ENCODE results near the gene NPLOC4. TPM values are rescaled to one million over a fixed set of nuclear protein-coding genes. Genes with fewer than 3 reads are reported as not detected.

NPLOC4 gene
- total and polyA plus RNA-seq, 4 donors = 23.5 to 67.4 (median 50.6) TPM

- H3K9me3 ChIP-seq (ENCODE audit: control insufficient read depth in 4 of 4, low read length in 3 of 4) = no peaks in the 10 kb centered on the region
- WGBS = under 1% methylated on average over 37 of the region's 37 CpGs
- H3K27ac ChIP-seq (ENCODE audit: low read depth in 1 of 2, low read length in 2 of 2) = peak overlapping the region; percentile 41 to 67
- DNase-seq (ENCODE audit: low spot score) = no peak
- H3K27me3 ChIP-seq (ENCODE audit: control insufficient read depth in 4 of 4, insufficient read depth in 4 of 4, low read length in 3 of 4) = no peaks in the 10 kb centered on the region
- TF ChIP-seq FOXA2 (IDR thresholded peaks at IDR 0.05) (no peak), FOXA1 (IDR thresholded peaks at IDR 0.05) (no peak), ATF3 (IDR thresholded peaks at IDR 0.05) (no peak), YY1 (IDR thresholded peaks at IDR 0.05) (no peak), TAF1 (conservative IDR thresholded peaks at IDR 0.05) (no peak), MAX (IDR thresholded peaks at IDR 0.05) (no peak), JUND (IDR thresholded peaks at IDR 0.05) (no peak), RXRA (IDR thresholded peaks at IDR 0.05) (no peak), REST (IDR thresholded peaks at IDR 0.05) (no peak), CTCF (IDR thresholded peaks at IDR 0.05; ENCODE audit: low read depth, low read length, missing input control) (no peak), RAD21 (IDR thresholded peaks at IDR 0.05) (no peak)
- peaks cover 0 to 18% (median 9%) of the 10 kb centered on the region in 4 donors for H3K36me3 ChIP-seq (ENCODE audit: control insufficient read depth in 4 of 4, insufficient read depth in 3 of 4, low read depth in 1 of 4, low read length in 3 of 4)
- H3K4me3 ChIP-seq (ENCODE audit: low read depth in 1 of 3, low read length in 3 of 3) = peak overlapping the region; percentile 70 to 86 (median 71)
- H3K9ac ChIP-seq (ENCODE audit: low read depth in 1 of 2, low read length in 2 of 2) = no peak overlapping the region
- H3K4me1 ChIP-seq (ENCODE audit: control insufficient read depth in 4 of 4, insufficient read depth in 4 of 4, low read length in 3 of 4) = peaks cover 16 to 54% (median 43%) of the 10 kb centered on the region in 4 donors
Observed at GRCh38 chr17:81683208-81683583, 46.3 kb upstream of the NPLOC4 start.

- Histone ChIP-seq H3K27me3 (ENCODE audit: control insufficient read depth in 4 of 4, insufficient read depth in 4 of 4, low read length in 3 of 4) (no peaks in the 10 kb centered on the region), H3K9ac (ENCODE audit: low read depth in 1 of 2, low read length in 2 of 2) (no peak overlapping the region), H3K9me3 (ENCODE audit: control insufficient read depth in 4 of 4, low read length in 3 of 4) (no peaks in the 10 kb centered on the region), H3K36me3 (ENCODE audit: control insufficient read depth in 4 of 4, insufficient read depth in 3 of 4, low read depth in 1 of 4, low read length in 3 of 4) (peaks cover 0 to 13% (median 6%) of the 10 kb centered on the region in 4 donors), H3K27ac (ENCODE audit: low read depth in 1 of 2, low read length in 2 of 2) (peak overlapping the region; percentile 41 to 67), H3K4me1 (ENCODE audit: control insufficient read depth in 4 of 4, insufficient read depth in 4 of 4, low read length in 3 of 4) (peaks cover 16 to 54% (median 43%) of the 10 kb centered on the region in 4 donors), H3K4me3 (ENCODE audit: low read depth in 1 of 3, low read length in 3 of 3) (peak overlapping the region; percentile 70 to 86 (median 71))
- DNase-seq (ENCODE audit: low spot score) = no peak
- TF ChIP-seq TAF1 (conservative IDR thresholded peaks at IDR 0.05) = no peak
- no peak for TF ChIP-seq CTCF (IDR thresholded peaks at IDR 0.05; ENCODE audit: low read depth, low read length, missing input control)
- no peak for TF ChIP-seq SP1 (IDR thresholded peaks at IDR 0.05)
- TF ChIP-seq RXRA (IDR thresholded peaks at IDR 0.05) = no peak
- no peak for TF ChIP-seq HNF4G (IDR thresholded peaks at IDR 0.05)
- no peak for TF ChIP-seq FOXA1 (IDR thresholded peaks at IDR 0.05)
- TF ChIP-seq NR2F2 (IDR thresholded peaks at IDR 0.05) = no peak
- TF ChIP-seq ZBTB33 (IDR thresholded peaks at IDR 0.05) = no peak
- TF ChIP-seq GABPA (IDR thresholded peaks at IDR 0.05 in 1 of 2, conservative IDR thresholded peaks at IDR 0.05 in 1 of 2) = no peak
- TF ChIP-seq REST (IDR thresholded peaks at IDR 0.05) = no peak
- no peak for TF ChIP-seq JUND (IDR thresholded peaks at IDR 0.05)
- TF ChIP-seq FOXA2 (IDR thresholded peaks at IDR 0.05) = no peak
- no peak for TF ChIP-seq EGR1 (IDR thresholded peaks at IDR 0.05; ENCODE audit: low read depth in 2 of 2)
- TF ChIP-seq YY1 (IDR thresholded peaks at IDR 0.05) = no peak
- 43% methylated on average over 19 of the region's 19 CpGs for WGBS
Observed at GRCh38 chr17:81682565-81683207, 45.8 kb upstream of the NPLOC4 start.
